SU-DHL-6 (cell line): ENCODE measurements around the gene YTHDF1.

ENCODE experiments used
- CTCF ChIP-seq: fragments of 200-600 bp; sonication (generic); IDR thresholded peaks from one replicate; pipeline ENCODE4 v1.5.1; 2017; ENCODE audit warnings: antibody characterized with exemption, mild to moderate bottlenecking, low read length, moderate library complexity; ENCODE audit not compliant: insufficient read depth, poor library complexity, severe bottlenecking
- EZH2phosphoT487 ChIP-seq: fragments of 200-600 bp; sonication (generic), shearing (Covaris generic); conservative IDR thresholded peaks from 2 replicates; pipeline ENCODE4 v1.6.1; 2018; ENCODE audit warnings: mild to moderate bottlenecking, antibody characterized with exemption, low read length, moderate library complexity, mixed read lengths

- TF ChIP-seq CTCF = no peak
- no peak for TF ChIP-seq EZH2phosphoT487
Observed at GRCh38 chr20:63188159-63188442, 27.8 kb downstream of the YTHDF1 start.
